Measurements from ENCODE around the gene PDE1A.

DNA sequence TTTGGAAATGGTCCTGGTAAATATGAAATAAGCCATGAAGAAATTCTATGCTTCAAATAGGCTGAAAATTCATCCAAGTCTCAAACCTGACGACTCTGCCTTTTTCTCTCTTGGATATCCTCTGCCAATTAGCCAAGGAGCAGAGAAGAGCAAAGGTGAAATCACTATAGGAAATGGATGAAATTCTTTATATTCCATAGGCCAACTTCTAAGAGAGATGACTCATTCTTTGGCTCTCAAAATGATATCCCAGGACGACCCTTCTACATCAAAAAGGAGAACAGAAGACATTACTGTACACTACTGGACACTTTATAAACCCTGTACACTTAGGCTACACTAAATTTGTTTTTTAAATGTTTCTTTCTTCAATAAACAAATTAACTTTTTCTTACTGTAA lies 22.7 kb downstream of the PDE1A start:
- TF ChIP-seq, protein P1, sequence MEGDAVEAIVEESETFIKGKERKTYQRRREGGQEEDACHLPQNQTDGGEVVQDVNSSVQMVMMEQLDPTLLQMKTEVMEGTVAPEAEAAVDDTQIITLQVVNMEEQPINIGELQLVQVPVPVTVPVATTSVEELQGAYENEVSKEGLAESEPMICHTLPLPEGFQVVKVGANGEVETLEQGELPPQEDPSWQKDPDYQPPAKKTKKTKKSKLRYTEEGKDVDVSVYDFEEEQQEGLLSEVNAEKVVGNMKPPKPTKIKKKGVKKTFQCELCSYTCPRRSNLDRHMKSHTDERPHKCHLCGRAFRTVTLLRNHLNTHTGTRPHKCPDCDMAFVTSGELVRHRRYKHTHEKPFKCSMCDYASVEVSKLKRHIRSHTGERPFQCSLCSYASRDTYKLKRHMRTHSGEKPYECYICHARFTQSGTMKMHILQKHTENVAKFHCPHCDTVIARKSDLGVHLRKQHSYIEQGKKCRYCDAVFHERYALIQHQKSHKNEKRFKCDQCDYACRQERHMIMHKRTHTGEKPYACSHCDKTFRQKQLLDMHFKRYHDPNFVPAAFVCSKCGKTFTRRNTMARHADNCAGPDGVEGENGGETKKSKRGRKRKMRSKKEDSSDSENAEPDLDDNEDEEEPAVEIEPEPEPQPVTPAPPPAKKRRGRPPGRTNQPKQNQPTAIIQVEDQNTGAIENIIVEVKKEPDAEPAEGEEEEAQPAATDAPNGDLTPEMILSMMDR (IDR thresholded peaks at IDR 0.05) = no peak
- no peak for TF ChIP-seq POLR2A (IDR thresholded peaks at IDR 0.05)
